Measurements from ENCODE around the gene FRY. TPM values are rescaled to one million over a fixed set of nuclear protein-coding genes. Genes with fewer than 3 reads are reported as not detected.

FRY gene
- polyA plus RNA-seq, 3 donors: 53.5 to 59.8 (median 58.9) TPM

DNA sequence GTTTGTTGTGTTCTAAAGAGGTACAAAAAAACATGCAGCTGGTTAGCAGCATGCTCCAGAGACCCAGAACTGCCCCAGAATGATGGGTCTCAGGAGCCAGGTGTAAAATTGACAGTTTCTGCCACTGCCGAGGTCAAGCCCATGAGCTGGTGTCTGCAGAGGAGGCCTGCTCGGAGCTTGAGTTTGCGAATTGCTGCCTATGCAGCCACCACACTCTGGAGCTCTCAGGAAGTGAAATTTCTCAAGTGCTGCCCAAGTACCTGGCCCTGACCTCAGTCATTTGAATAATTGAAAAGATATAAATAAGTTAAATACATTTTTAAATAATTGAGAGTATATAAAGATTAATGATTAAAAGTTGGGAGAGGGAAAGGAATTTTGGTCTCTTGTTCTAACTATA, 217.2 kb downstream of the FRY start:
- DNase-seq (ENCODE audit: low read depth in 3 of 3, low spot score in 2 of 3): no peak

DNA sequence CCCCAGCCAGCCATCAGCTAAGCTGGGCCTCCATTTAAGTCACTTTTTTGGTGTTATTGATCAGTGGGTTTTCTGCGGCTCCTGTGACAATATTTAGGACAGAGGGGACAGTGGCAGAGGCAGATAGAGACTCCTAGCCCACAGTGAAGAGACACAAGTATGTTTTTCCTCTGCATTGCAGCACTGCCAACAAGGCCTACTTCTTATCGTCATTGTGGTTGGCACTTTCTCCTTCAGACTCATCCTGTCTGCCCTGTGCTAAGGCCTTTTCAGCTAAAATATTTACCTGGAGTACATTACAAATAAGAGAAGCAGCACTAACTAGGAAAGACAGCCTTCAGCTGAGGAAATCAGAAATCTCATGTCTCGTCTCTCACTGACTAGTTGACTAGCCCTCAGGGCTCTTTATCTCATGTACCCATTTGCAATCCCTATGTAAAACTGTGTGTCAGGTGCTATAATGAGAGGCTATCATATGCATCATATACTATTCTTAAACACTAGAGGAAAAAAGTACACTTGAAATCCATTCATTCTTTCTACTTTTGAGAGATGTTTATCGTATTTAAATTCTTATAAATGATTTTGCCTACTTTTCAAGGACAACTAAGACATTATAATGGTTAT, 221.4 kb downstream of the FRY start:
- no peak for DNase-seq (ENCODE audit: low read depth in 3 of 3, low spot score in 2 of 3)

DNA sequence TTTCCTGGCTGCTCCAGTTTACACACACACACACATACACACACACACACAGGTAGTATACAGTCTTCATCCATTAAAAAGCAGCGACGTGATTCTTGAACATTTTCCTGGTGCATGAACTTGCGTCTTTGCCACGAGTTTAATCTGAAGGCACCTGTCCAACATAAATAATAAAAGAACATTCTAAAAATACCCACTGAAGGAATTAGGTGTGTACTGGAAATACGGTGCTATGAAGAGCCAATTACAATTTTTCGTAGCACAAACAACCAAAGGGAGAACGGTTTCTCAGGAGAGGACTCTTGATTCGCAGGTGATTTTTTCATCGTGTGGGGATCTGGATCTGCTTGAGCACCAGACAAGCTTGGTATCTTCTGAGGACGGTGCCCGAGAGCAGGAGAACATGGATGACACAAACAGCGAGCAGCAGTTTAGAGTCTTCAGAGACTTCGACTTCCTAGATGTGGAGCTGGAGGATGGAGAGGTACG, 222.4 kb downstream of the FRY start:
- no peak for DNase-seq (ENCODE audit: low read depth in 3 of 3, low spot score in 2 of 3)

DNA sequence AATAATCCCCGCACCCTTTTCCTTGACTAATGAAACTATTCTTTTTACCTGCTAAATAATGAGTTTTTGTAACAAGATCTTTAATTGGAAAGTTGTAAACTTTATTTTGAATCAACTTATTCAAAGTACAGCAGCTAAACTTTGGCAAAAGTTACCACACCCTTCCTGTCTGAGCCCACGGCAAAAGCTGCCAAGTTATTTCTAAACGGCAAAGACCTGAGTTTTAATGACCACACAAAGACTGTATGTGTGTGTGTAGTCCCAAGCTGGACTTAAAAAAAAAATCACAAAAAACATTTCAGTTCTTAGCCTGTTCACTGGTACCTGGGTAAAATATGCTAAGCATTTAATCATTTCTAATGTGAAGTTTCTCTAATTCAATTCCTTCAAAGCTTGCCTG, 222.8 kb downstream of the FRY start:
- no peak for DNase-seq (ENCODE audit: low read depth in 3 of 3, low spot score in 2 of 3)

DNA sequence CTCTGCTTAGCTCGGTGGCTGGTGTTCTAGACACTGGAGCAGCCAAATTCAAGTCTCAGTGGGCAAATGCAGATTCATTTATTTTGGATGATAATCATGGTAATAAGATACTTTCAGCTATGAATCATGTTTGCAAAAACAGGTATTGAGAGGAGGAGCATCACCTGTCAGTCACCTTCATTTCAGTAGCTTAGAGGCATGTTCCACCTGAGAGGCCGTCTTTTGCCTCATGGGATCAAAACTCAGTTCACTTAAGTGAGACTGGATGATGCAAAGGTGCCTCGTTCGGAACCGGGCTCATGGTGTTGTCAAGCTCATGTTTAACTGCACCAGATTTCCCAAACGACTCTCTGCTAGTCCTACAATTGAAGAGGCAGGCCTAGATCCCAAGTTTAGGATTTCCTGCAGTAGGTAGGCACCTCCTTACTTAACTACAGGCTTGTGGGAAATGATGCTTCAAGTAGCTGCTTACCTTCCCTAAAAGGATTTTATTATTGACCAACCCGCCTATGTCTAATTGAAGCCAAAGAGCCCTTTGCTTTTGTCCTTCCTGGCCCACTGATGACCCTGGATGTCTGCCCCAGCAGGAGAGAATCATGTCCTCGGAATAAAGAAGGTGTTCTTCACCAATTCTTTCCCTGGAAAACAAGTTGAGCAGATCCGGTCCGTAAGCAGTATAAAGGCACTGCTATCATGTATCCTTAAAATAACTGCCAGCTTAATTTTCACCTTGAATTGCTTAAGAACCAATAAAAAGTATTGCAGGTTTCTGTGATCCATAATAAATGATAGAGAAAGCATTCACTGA, 223.5 kb downstream of the FRY start:
- no peak for DNase-seq (ENCODE audit: low read depth in 3 of 3, low spot score in 2 of 3)

DNA sequence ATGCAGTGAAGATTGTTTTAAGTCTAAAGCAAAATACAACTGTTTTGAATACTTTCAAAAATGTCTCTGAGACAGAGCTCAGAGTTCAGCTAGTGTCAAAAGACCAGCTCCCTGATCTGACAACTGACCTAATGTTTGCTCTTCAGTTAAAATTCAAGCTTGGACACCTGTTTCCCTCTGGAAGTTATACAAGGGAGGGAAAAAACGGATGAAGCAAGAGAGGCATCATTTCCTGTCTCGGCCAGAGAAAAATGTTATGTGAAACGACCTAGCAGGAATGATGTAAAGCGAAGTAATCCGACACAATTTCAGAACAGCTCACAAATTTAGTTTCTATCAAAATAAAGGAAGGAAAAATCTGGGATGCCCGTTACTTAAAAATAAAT, 224.1 kb downstream of the FRY start:
- DNase-seq (ENCODE audit: low read depth in 3 of 3, low spot score in 2 of 3): no peak

DNA sequence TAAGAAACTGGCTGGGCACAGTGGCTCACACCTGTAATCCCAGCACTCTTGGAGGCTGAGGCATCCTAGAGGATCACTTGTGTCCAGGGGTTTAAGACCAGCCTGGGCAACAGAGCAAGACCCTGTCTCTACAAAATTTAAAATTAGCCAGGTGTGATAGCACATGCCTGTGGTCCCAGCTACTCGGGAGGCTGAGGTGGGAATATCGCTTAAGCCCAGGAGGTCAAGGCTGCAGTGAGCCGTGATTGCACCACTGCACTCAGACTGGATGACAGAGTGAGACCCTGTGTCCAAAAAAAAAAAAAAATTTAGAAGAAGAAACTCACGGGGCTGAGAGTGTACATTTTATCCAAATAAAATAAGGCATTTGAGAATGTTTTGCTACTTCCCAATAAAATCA, 224.7 kb downstream of the FRY start:
- no peak for DNase-seq (ENCODE audit: low read depth in 3 of 3, low spot score in 2 of 3)

DNA sequence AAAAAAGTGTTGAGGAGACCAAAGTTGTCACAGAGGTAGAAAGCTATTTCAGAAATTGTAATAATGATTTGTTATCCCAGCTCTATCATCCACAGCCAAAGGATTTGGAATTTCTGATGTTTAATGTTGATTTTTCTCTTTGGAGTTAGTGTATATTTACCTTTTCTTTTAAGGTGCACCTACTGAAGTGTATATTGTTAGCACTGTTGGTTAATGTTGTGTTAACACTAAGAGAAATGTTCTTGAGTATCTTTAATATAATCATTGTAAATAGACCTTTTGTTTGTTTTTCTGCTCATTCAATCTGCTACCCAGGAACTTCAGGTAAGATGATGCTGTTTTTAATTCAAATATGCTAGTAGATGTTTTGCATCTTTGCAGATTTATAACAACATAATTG, 226.1 kb downstream of the FRY start:
- no peak for DNase-seq (ENCODE audit: low read depth in 3 of 3, low spot score in 2 of 3)

DNA sequence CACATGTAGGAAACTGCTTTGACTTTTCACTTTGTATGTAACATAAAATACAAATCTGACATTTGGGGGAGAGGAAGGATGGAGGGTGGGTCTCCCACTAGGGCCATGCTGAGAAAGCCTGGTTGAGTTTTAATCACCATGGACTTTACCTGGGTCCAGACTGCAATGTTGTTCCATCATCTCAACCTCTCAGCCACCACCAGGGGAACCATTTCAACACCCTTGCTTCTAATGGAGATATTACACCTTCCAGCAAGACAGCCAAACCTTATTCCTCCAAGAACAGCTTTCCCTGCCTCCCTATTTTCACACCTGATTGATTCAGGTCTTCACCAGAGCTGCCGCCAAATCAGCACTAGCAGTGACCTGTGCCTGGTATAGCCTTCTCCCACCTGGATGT, 227.5 kb downstream of the FRY start:
- no peak for DNase-seq (ENCODE audit: low read depth in 3 of 3, low spot score in 2 of 3)

DNA sequence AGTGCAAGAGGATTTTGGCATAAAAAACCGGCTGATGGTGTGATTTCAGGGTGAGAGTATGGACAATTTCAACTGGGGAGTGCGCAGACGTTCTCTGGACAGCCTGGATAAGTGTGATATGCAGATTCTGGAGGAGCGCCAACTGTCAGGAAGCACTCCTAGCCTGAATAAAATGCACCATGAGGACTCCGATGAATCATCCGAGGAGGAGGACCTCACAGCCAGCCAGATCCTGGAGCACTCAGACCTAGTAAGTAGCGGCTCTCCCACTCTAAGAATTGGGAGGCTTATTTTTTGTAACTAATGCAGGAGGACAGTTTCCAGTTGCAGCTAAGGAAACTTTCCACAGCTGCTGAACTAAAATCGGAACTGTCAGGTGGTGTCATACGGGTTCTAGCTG, 230.0 kb downstream of the FRY start:
- DNase-seq (ENCODE audit: low read depth in 3 of 3, low spot score in 2 of 3): no peak

DNA sequence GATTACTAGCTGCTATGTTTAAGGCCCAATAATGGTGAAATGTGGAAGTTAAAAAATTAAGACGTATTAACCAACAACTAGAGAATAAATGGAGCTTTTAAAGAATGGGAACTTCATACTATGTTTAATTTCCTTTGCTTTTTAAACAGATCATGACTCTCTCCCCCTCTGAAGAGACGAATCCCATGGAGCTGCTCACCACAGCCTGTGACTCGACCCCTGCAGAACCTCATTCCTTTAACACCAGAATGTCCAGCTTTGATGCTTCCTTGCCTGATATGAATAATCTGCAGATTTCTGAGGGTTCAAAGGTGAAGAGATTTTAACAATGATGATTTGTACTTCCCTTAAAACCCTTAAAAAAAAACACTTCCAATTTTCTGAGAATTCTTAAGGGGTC, 230.6 kb downstream of the FRY start:
- no peak for DNase-seq (ENCODE audit: low read depth in 3 of 3, low spot score in 2 of 3)

DNA sequence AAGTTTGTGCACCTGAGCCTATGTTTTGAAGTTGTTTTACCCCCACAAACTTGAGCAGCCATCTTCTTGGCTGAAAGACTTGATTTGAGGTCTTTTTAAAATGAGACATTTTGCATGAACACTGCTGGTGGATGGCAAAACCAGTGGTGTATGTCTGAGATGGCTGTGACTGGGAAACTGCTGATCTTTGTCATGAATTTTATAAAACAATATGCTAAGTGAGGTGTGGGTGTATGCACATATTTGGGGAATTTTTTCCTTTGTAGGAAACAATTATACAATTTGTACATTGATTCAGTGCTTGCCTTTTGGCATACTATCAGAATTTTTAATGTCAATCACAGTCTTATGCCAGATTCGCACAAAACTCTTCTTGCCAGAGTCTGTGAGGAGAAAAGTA, 231.0 kb downstream of the FRY start:
- no peak for DNase-seq (ENCODE audit: low read depth in 3 of 3, low spot score in 2 of 3)

DNA sequence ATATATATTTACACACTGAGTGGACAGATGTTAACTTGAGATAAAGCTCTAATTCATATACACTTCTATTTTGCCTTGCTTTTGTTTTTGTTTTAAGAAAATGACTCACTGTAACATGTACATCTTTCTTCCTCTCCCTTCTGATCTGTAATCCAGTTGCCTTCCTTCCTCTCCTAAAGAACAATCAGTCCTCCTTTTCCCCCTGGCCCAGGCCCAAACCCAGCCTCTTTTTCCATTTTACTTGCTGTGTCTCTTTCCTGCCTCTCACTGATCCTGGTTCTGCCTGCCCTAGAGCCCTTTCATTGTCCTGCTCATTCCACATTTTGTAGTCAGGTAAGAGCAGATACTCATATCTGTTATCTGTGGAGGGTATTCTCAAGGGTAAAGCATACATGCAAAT, 232.8 kb downstream of the FRY start:
- DNase-seq (ENCODE audit: low read depth in 3 of 3, low spot score in 2 of 3): no peak

DNA sequence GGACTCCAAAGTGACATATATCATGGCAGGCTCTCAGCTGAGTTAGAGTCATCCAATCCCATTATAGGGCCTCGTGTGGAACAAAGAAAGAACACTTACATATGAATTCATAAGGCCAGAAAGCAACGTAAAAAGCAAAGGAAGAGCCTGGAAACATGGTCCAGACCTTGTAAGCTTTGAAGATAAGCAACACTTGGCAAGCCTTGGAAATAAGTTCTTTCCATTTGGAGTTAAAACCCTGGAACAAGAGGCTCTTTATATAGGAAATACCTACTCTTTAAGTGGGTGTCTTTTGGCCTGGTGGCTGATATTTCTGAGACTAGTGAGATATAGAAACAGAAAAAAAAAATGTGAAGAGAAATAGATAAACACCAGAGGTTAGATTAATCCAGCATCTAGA, 234.2 kb downstream of the FRY start:
- DNase-seq (ENCODE audit: low read depth in 3 of 3, low spot score in 2 of 3): no peak

DNA sequence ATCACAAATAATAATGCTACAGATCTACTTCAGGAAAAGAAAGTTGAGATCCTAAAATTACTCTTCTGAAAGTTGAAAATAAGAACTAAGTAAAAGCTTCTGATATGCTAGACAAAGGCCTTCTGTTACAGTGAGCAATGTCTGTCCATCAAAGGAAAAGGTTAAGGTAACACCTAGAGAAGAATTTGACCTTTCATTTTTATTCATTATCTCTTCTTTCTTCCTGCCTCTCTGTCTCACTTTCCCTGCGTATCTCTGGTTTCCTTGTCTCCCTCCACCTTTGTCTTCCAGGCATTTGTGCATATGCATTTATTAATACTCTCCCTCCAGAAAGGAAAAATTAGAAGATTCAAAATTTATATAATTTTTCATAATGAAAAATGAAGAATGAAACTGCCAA, 234.6 kb downstream of the FRY start:
- DNase-seq (ENCODE audit: low read depth in 3 of 3, low spot score in 2 of 3): no peak

DNA sequence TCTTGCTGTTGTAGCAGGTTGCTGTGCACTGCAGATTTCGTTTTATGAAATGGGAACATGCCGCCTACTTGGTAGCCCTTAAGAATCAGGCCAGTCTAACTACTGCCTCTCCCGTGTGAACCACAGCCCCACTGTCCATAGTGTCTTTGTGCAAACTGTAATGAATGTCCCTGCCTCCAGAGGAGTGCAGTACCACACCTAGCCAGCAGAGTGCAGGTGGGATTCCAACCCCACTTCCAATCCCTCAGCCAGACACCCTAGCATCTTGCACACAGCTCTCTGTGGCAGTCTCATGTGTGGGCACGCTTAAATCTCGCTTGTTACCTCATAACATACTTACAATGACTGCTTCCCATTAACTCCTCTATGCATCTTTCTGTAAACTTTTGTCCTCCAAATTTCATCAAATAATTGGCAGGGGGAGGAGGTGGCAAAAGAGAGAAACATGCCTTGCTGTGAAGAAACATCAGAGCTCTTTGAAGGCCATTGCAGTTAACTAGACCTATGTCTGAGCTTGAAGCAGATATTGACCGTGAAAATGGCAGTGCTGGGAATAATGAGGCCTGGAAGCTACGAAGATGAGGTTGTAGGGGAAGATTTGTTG, 236.4 kb downstream of the FRY start:
- no peak for DNase-seq (ENCODE audit: low read depth in 3 of 3, low spot score in 2 of 3)

DNA sequence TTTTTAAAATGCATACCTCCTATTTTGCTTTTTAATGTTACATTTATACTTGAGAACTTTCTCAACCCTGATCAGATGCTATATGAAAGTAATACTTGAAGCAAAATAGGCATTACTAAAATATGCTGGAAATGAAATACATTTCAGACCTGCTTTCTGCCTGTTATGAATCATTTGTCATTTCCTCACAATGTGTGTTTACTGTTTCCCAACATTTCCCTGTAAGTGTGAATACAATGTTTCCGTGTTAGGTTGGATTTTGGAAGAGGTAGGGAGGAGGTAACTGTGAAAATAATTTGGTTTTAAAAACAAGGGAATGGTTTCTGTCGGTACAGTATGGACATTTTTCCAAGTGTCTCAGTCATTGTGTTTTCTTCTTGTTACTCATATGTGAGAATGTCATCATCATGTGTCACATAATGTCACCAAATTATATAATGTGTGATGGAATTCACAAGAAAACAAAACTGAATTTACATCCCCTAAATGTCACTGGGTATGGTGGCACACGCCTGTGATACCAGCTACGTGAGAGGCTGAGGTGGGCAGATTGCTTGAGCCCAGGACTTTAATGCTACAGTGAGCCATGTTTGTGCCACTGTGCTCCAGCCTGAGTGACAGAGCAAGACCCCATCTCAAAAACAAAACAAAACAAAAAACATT, 240.6 kb downstream of the FRY start:
- DNase-seq (ENCODE audit: low read depth in 3 of 3, low spot score in 2 of 3): no peak

DNA sequence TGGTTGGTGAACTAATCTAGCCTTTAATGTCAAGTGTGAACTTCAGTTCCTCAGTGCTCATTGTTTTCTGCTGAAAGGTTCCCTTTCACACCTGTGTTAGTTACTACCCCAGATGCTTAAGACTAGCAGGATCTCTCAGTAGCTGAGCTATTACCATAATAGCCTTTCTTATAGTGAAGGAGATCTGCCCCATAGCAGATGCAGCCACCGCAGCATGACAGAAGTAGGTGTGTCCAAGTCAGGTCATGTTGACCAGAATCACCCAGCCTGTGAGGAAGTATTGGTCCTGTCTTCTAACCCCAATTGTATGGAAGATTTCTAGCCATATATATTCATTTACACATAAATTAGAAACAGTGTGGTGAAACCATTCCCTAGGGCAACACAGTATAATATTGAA, 246.3 kb downstream of the FRY start:
- no peak for DNase-seq (ENCODE audit: low read depth in 3 of 3, low spot score in 2 of 3)

DNA sequence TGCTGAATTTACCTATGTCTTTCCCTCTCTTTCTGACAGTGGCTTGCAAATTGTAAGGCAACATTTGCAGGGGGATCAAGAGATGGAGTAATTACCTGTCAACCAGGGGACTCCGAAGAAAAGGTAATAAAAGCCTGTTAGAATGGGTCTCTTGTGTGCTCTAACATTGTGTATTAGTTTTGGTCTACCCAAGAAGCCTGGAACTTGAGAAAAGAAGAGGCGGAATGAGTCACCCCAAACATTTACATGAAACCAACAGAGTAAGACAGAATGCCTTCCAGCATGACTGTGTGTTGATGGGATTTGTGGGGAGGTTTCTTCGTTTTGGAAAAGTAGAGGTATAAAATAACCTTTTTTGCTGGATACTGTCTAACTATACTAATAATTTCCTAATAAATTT, 246.9 kb downstream of the FRY start:
- no peak for DNase-seq (ENCODE audit: low read depth in 3 of 3, low spot score in 2 of 3)

DNA sequence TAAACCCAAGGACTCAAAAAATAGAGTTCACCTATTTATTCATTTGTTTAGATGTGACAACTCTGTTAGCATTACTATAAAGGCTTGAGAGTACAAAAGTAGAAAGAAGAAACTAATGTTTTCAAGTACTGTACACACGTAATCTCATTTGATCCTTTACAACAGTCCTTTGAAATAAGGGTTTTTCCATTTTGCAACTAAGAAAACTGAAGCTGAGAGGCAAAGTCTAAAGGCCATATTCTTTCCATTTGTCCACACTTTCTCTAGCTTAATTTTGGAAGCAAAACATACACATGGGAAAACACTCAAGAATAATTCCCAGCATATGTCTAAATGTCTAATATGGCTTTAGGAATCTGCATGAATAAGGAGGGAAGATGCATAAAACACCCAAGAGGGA, 249.5 kb downstream of the FRY start:
- no peak for DNase-seq (ENCODE audit: low read depth in 3 of 3, low spot score in 2 of 3)

DNA sequence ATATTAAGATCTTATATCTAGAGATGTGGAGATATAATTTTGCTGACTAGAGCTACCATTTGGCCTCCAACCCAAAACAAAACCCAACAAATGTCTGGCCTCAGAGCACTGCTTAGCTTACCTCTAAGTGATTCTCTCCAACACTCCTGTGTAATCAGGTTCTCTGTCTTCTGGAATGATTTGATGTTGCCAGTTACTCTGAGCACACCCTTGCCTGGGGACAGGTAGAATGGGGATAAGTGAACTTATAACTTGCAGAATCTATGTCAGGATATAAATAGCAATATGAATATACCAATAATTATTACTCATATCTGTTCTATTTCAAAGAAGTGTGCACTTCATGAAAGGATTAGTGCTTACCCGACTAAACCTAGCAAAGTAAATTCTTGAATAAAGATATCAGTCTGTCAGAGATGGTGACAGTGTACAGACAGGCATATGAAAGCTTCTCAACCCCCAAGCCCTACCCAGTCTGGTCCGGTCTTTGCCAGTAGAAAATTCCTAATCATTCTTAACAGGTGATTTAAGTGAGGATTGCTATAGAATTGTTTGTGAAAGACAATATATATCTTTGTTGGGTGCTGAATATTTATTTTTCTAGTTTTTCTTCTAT, 250.6 kb downstream of the FRY start:
- DNase-seq (ENCODE audit: low read depth in 3 of 3, low spot score in 2 of 3): no peak
